Endothelial cell of hepatic sinusoid (primary cell): ENCODE results near the gene CDKN2C.
"Not testable (repeated sequence)": the region's sequence is repeated elsewhere in the genome, so short reads cannot be mapped to it uniquely, and the experiment has no call there.

ENCODE experiments used
- in situ Hi-C: cut with HindIII; loops from 2 replicates; pipeline ENCODE4 v1.10.0; 2017; ENCODE audit warnings: low sequenced_read_pairs

Gene CDKN2C

DNA sequence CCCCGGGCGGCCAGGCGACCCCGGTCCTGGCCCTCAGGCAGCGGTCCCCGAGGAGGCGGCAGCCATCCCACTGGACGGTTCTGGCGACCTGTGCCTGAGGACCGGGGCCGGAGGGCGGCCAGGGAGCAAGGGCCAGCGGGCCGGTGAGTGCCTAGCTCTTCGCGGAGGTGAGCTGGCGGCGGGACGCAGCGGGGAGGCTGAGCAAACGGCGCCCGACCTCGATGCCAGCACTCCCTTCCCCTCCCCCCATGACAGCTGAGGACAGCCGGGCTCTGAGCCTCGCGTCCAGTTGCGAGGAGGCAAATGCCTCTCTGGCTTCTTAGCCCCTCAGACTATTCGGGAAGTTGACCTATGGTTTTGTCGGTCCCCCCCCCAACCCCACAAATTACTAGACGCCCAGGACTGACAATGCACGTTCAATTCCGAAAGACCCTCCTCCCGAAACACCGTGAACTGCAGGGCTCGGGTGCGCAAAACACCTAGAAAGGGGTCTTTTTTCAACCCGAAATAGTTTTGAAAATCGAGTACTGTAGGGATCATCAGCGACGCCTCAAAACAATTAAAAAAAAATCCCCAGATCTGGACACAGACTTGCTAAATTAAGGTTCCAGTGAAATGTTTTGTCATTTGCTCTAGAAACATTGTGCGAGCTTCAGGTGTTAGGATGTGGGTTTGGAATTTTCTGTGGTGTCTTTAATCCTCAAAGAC is 8.3 kb downstream of the CDKN2C start:
- in situ Hi-C loops: no loop called here

- in situ Hi-C loops: no loop called here
Measured at GRCh38 chr1:50978852-50979781, 9.1 kb downstream of the CDKN2C start.

DNA sequence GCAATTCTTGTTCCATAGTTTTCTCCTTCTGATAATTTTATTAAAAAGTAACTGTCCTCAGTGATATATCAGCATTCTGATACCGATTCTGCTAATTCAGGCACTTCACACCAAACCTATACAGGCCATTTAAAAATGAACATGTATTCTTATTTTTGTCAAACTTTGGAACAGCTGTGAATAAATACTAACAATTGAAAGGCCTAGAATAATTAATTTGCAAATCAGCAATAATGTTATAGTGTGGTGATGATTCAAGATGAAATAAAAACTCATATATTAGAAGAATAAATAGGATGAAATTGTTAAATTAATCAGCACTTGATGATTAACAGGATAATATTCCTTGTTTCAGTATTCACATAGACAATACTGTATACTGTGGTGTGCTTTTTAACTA is 9.9 kb downstream of the CDKN2C start:
- in situ Hi-C loops: no loop called here

DNA sequence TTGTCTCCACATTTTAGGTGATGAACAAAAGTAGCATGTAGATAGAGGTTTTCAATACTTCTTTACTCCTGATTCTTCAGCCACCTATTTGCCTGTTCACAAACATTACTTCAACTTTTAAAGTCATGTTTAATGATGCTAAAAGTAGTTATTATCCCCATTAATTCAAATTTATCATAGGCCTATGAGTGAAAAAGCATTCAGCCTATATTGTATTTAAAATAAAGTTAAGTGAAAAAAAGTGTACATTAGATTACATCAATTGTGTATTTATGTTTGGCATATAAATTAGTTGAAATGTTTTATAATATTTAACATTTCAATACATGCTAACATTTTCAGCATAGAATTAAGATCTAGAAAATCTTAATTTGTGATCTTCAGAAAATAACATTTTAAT is 10.5 kb downstream of the CDKN2C start:
- in situ Hi-C loops: no loop called here

DNA sequence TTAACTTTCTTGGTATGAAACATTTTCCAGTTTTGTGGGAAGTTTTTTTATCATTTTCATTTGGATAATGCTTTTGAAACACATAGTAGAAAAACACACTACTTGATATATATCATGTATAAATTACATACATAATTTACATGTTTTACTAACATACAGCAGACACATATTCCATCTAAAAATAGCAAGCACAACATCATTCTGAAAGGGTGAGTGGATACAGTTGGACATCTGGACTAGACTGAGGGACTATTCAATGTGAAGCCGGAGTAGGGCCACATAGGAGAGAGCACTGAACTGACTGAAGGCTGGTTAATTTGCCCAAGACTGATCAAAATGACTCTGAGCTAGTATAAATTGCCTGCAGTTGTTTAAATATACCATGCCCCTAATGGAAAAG is 11.7 kb downstream of the CDKN2C start:
- in situ Hi-C loops: no loop called here

DNA sequence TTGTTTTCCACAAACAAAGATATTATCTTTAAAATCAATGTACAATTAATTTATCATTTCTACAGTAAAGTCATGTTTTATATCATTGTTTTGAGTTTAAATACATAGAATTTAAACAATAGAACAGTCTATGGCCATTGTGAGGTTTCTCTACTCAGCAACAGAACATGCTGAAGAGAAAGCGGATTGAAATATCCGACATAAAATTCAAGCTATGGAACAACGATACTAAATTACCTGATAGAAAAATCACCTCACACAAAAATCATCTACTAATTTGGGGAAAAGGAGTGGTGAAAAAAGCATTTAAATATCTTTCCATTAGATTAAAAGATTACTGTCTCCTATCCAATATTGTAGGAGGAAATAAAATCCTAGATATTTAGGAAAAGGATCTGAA is 12.6 kb downstream of the CDKN2C start:
- in situ Hi-C loops: no loop called here

DNA sequence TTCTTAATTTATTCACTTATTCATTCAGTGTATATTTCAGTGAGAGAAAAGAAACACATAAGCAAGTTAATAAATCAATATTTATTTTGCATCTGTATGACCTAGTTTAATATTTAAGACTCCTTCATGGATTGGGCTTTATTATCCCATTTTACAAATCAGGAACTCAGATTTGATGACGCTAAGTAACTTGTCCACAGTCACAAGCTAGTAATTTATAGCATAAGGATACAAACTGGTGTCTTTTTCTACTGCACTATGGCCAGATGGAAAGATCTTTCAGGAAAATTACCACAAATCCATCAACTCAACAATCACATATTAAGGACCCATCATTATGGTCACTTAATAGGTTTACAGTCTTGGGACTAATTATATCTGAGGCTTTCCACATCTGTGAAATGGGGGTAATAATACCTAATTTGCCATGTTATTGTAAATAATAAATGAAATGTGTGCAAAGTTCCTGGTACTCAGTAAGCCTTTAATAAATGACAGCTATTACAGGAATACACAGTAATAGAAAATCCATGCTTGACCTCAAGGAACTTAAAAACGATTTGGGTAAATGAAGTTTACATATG is 13.3 kb downstream of the CDKN2C start:
- in situ Hi-C loops: no loop called here

DNA sequence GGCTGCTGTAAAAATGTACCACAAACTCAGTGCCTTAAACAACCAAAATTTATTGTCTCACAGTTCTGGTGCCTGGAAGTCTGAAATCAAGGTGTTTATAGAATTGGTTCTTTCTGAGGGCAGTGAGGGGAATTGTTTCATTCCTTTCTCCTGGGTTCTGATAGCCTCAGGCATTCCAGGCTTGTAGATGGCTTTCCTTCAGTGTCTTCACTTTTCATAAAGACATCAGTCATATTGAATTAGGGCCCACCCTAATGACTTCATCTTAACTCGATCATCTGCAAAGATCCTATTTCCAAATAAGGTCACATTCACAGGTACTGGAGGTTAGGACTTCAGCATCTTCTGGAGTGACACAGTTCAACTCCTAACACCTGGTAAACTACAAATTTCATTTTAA is 15.0 kb downstream of the CDKN2C start:
- in situ Hi-C loops: no loop called here

GRCh38 chr1:50986653-50987052 is 16.6 kb downstream of the CDKN2C start:
- in situ Hi-C loops: no loop called here

GRCh38 chr1:50989694-50990093 is 19.6 kb downstream of the CDKN2C start:
- in situ Hi-C loops: no loop called here

DNA sequence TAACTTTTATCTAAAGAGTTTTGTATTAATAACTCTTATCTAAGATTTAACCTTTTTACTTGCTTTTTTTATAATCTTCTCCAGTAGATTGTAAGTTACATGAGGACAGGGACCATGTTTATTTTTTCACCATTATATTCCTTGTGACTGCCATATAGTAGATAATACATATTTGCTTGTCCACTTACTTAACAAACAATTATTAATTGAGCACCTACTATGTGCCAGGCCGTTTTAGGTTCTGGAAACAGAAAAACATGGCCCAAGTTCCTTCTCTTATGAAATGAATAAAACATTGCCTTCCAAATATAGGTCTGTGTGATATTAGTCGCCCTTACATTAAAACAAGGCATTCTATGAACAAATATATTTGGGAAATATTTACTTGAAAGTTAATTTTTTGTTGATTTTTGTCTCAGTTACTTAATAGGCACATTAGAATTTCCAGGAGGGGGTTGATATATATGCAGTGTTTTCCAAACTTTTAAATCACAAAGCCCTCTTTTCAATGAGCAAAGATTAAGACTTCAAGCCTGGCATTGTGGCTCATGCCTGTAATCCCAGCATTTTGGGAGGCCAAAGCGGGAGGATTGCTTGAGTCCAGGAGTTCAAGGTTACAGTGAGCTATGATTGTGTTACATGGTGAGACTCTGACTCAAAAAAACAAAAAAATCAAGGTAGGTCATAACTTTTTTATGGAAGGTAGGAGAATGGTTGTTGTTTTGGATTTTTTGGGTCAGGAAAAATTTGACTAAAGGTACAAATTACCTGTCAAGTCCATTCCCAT is 22.7 kb downstream of the CDKN2C start:
- in situ Hi-C loops: no loop called here

DNA sequence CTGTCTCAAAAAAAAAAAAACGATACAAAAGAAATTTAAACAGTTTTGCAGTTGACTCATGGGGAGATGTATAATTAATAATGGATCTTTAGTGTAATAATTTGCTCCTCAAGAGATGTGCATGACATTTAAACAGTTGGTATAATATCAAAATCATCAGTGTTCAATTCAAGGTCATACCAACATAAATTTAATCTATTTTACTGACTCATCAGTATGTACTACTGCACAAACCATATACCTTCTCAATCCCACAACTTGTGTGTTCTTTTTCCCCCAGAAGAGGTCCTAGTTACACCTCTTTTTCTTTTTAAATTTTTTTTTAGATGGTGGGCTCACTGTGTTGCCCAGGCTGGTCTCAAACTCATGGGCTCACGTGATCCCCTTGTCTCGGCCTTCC is 23.6 kb downstream of the CDKN2C start:
- in situ Hi-C loops: no loop called here

- in situ Hi-C loops: loop anchor here (5.0 kb wide), 1 partner anchor 82 kb away; no protein-coding TSS in a partner anchor
Measured at GRCh38 chr1:50994997-50995396, 25.0 kb downstream of the CDKN2C start.

DNA sequence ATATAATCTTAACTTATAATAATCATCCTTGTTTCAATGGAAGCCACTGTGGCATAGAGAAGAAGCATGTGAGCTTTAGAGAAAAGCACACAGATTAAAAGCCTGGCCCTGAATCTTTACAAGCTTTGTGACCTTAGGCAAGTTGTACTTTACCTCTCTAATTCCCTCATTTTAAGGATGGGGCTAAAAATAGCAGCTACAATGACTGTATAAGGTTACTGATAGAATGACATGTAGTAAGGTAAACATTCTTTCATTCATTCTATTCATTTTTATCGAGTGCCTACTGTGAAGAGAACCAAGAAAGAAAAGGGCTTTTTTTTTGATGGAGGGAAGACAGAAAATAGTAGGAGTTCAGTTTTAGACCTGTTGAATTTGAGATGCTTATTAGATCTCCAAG is 25.6 kb downstream of the CDKN2C start:
- in situ Hi-C loops: loop anchor here (5.0 kb wide), 1 partner anchor 82 kb away; no protein-coding TSS in a partner anchor

- in situ Hi-C loops: loop anchor here (5.0 kb wide), 1 partner anchor 81 kb away; no protein-coding TSS in a partner anchor
Measured at GRCh38 chr1:50996083-50996482, 26.0 kb downstream of the CDKN2C start.

- in situ Hi-C loops: loop anchor here (5.0 kb wide), 1 partner anchor 78 kb away; no protein-coding TSS in a partner anchor
Measured at GRCh38 chr1:50999375-50999774, 29.3 kb downstream of the CDKN2C start.

- in situ Hi-C loops: no loop called here
Measured at GRCh38 chr1:51000160-51000559, 30.1 kb downstream of the CDKN2C start.

DNA sequence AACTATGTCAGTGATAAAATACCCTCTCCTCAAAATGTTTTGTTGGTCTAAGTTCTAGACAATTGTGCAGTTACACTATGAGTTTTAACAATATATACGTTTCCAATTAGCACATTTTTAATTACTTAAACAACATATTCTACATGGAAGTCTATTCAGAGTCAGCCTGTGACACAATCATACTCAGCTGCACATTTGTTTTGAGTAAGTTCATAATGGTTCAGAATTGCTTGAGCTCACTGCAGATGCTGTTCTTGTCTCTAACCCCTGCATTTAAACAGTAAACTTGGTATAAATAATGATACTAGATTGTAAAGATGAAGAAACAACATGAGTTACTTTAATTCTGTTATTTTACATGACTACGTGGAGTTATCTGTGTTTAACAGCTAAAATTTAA is 30.6 kb downstream of the CDKN2C start:
- in situ Hi-C loops: no loop called here

DNA sequence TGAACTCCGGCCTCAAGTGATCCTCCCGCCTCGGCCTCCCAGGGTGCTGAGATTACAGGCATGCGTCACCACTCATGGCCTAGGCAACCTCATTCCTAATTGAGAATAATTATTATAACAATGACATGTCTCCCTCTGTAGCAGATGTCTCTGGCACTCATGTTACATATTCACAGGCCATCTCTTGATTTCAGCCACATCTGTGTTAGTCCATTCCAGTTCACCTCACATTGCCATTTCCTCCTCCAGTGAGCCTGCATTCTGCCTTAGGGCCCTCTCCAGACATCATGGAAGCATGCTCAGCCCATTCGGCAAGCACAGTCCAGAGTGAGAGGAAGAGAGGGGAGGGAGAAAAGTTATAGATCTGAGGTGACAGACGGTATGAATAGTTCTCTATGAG is 32.5 kb downstream of the CDKN2C start:
- in situ Hi-C loops: no loop called here

- in situ Hi-C loops: not testable (repeated sequence)
Measured at GRCh38 chr1:51005549-51005948, 35.5 kb downstream of the CDKN2C start.

DNA sequence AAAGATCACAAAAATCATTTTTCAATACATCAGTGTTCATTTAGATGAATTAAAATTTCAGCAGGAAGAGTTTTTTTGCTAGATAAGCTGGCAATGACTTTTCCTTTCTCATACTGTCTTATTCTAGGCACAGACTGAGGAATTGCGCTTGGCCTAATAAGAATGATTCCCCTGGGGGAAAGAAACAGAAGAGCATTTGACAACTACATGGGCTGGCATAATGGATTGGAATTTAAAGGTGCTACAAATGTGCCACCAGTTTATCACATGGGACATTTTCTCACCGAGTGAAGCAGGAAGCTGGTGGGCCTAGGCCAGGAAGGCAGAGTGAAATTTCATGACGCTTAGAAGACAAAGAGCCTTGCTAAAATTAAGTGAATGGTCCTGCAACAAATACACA is 39.3 kb downstream of the CDKN2C start:
- in situ Hi-C loops: no loop called here
